ENCODE results near the gene TFPI2.

TFPI2 gene

DNA sequence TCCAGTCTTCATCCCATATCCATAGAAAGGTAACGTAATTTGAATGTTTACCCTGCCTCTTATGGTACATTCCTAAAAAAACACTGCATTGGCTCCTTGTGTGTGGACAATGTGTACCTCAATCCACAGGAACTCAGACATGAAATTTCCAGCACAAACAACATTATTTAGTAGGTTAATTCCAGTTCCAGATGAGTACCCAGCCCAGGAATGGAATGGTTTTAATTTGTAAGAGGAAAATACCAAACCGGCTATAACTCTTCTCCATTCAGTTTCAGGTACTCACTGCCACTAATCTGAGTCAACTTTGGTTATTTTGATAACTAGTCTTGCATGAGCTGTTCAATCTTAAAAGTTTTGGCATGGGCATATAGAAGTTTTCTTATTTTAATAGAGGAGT, 39.0 kb downstream of the TFPI2 start:
- H3K4me3 ChIP-seq (replicated peaks; ENCODE audit: low read depth, low read length): no peak overlapping the region
- H3K36me3 ChIP-seq (ENCODE audit: control insufficient read depth, insufficient read depth, low read length): no peaks in the 10 kb centered on the region
- no peaks in the 10 kb centered on the region for H3K27me3 ChIP-seq (replicated peaks; ENCODE audit: control insufficient read depth, insufficient read depth, low read length)
- TF ChIP-seq, protein P1, sequence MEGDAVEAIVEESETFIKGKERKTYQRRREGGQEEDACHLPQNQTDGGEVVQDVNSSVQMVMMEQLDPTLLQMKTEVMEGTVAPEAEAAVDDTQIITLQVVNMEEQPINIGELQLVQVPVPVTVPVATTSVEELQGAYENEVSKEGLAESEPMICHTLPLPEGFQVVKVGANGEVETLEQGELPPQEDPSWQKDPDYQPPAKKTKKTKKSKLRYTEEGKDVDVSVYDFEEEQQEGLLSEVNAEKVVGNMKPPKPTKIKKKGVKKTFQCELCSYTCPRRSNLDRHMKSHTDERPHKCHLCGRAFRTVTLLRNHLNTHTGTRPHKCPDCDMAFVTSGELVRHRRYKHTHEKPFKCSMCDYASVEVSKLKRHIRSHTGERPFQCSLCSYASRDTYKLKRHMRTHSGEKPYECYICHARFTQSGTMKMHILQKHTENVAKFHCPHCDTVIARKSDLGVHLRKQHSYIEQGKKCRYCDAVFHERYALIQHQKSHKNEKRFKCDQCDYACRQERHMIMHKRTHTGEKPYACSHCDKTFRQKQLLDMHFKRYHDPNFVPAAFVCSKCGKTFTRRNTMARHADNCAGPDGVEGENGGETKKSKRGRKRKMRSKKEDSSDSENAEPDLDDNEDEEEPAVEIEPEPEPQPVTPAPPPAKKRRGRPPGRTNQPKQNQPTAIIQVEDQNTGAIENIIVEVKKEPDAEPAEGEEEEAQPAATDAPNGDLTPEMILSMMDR (IDR thresholded peaks at IDR 0.05; ENCODE audit: insufficient read depth, low read length, poor library complexity, severe bottlenecking): no peak
- DNase-seq (ENCODE audit: extremely low read depth, insufficient read length): no peak

DNA sequence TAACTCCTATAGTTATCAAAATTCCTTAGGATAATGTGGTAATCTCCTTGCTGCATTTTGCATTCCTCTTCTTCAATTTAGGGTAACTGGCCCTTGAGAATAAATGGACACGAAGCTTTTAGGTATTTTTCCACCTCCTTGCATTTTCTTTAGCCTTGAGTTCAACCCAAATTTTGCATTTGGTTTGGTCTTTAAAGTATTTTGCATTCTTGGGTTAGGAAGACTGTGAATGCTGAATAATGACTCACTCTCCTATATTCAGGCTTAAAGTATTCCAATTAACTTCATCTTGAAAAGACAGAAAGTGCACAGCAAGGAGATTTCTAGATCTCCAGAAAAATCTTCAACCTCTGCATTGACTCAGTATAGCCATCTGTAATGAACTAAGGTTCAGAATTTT, 47.3 kb downstream of the TFPI2 start:
- H3K36me3 ChIP-seq (ENCODE audit: control insufficient read depth, insufficient read depth, low read length): no peaks in the 10 kb centered on the region
- TF ChIP-seq, protein P1 (IDR thresholded peaks at IDR 0.05; ENCODE audit: insufficient read depth, low read length, poor library complexity, severe bottlenecking): no peak
- H3K27me3 ChIP-seq (replicated peaks; ENCODE audit: control insufficient read depth, insufficient read depth, low read length): no peaks in the 10 kb centered on the region
- H3K4me3 ChIP-seq (replicated peaks; ENCODE audit: low read depth, low read length): no peak overlapping the region
- DNase-seq (ENCODE audit: extremely low read depth, insufficient read length): no peak

DNA sequence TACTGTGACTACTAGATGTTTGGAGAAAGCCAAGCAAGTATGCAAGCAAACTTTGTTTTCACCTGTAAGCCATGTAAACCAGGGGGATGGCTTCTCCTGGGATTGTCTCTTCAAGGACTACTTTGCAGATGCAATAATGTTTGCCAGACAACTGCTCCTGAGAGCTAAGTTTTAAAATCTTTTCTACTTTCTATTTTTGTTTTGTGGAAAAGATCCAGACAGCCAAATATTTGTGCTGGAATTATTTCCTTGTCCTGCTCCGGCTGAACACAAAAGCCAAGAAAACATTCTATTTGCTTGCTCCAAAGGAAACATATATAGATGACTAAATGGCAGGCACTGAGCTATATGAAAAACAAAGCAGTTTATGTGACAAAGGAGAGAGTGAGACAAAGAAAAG, 51.6 kb downstream of the TFPI2 start:
- TF ChIP-seq, protein P1 (IDR thresholded peaks at IDR 0.05; ENCODE audit: insufficient read depth, low read length, poor library complexity, severe bottlenecking): no peak
- H3K4me3 ChIP-seq (replicated peaks; ENCODE audit: low read depth, low read length): no peak overlapping the region
- no peaks in the 10 kb centered on the region for H3K36me3 ChIP-seq (ENCODE audit: control insufficient read depth, insufficient read depth, low read length)
- no peaks in the 10 kb centered on the region for H3K27me3 ChIP-seq (replicated peaks; ENCODE audit: control insufficient read depth, insufficient read depth, low read length)
- DNase-seq (ENCODE audit: extremely low read depth, insufficient read length): no peak

DNA sequence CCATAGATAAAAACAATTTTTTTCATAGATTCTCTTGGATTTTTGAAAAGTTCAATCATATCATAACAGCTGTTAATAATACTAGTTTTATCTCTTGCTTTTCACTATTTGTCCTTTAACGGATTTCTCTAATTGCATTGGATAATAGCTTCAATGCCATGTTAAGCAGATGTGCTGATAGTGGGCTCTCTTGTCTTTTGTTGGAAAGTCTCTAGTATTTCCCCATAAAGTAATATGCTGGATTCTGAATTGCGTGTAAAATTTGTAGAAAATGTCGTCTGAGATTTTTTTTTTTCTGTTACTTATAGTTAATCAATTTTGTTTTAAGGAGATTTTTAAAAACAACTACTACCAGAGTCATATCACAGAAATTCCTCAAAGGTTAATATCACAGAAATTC, 53.3 kb downstream of the TFPI2 start:
- no peaks in the 10 kb centered on the region for H3K36me3 ChIP-seq (ENCODE audit: control insufficient read depth, insufficient read depth, low read length)
- no peak for DNase-seq (ENCODE audit: extremely low read depth, insufficient read length)
- H3K4me3 ChIP-seq (replicated peaks; ENCODE audit: low read depth, low read length): no peak overlapping the region
- no peaks in the 10 kb centered on the region for H3K27me3 ChIP-seq (replicated peaks; ENCODE audit: control insufficient read depth, insufficient read depth, low read length)
- TF ChIP-seq, protein P1 (IDR thresholded peaks at IDR 0.05; ENCODE audit: insufficient read depth, low read length, poor library complexity, severe bottlenecking): no peak

DNA sequence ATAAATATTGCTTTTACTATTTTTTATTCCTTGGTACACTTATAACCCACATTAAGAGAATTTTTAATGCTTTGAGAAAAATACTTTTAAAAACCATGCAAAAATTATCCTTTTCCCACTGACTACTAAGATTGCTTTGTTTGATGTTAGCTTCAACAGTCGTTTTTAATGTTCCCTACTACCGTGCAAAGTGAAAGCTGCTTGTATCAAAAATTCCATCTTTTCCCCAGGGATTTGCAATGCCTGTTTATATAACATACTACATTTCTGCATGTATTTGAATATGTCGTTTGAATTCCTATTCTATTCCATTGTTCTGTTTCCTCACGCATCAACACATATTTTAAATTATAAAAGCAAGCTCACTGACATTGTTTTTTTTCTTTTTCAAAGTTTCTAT, 54.4 kb downstream of the TFPI2 start:
- no peaks in the 10 kb centered on the region for H3K36me3 ChIP-seq (ENCODE audit: control insufficient read depth, insufficient read depth, low read length)
- no peak overlapping the region for H3K4me3 ChIP-seq (replicated peaks; ENCODE audit: low read depth, low read length)
- TF ChIP-seq, protein P1 (IDR thresholded peaks at IDR 0.05; ENCODE audit: insufficient read depth, low read length, poor library complexity, severe bottlenecking): no peak
- DNase-seq (ENCODE audit: extremely low read depth, insufficient read length): no peak
- no peaks in the 10 kb centered on the region for H3K27me3 ChIP-seq (replicated peaks; ENCODE audit: control insufficient read depth, insufficient read depth, low read length)

DNA sequence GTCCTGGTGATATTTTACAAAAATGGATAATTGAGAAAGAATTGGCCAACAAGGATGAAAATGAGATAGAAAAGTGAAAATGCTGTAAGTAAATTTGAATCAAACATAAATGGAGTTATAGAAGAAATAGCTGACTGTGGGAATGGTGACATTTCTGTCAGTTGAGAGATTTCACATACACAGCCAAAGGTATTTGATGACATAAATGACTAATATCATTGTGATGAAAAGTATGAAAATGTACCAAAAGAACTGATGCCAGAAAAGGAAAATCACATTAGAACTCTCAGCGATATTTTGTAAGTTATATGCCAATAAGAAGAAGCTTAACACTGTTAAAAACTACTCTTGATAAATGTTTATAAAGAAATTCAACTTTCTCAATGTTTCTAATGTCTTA, 54.9 kb downstream of the TFPI2 start:
- Histone ChIP-seq H3K27me3 (replicated peaks; ENCODE audit: control insufficient read depth, insufficient read depth, low read length) (no peaks in the 10 kb centered on the region), H3K4me3 (replicated peaks; ENCODE audit: low read depth, low read length) (no peak overlapping the region), H3K36me3 (ENCODE audit: control insufficient read depth, insufficient read depth, low read length) (no peaks in the 10 kb centered on the region)
- TF ChIP-seq, protein P1 (IDR thresholded peaks at IDR 0.05; ENCODE audit: insufficient read depth, low read length, poor library complexity, severe bottlenecking): no peak
- no peak for DNase-seq (ENCODE audit: extremely low read depth, insufficient read length)

Data from GM06990 (cell line).